GM12865 (cell line): ENCODE measurements around the gene IRAK1.

Source experiments
- DNase-seq: peaks from one replicate; pipeline ENCODE4 v3.0.0; 2010; ENCODE audit warnings: low read depth
- H3K4me3 ChIP-seq: 2 replicates; pipeline ENCODE4 v1.5.1; 2011; ENCODE audit warnings: mild to moderate bottlenecking, low read depth, low read length, control low read depth
- TF ChIP-seq, protein P1 (sequence below): IDR thresholded peaks from 2 replicates; pipeline ENCODE4 v1.5.1; 2011; ENCODE audit warnings: low read length, control low read depth, low read depth, inconsistent platforms; ENCODE audit not compliant: insufficient read depth; ENCODE audit errors: missing control alignments

The IRAK1 gene

DNA sequence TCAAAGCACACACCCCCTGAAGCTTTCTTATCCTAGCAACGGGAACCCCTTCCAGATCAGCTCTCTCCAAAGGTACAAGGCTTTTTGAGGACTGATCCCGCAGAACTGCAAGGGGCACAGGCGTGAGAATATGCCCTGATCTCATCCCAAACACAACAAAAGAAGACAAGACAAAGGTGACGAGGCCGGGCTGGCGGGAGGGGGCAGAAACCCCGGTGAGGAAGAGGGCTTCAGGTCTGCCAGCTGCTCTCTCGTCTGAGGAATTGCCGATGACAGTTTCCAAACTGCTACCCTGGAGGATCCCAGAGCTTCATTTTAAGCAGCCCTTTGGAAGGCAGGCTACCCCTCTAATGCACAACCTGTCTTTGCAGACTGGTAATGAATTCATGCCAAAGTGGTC is 51.4 kb downstream of the IRAK1 start:
- TF ChIP-seq, protein P1, sequence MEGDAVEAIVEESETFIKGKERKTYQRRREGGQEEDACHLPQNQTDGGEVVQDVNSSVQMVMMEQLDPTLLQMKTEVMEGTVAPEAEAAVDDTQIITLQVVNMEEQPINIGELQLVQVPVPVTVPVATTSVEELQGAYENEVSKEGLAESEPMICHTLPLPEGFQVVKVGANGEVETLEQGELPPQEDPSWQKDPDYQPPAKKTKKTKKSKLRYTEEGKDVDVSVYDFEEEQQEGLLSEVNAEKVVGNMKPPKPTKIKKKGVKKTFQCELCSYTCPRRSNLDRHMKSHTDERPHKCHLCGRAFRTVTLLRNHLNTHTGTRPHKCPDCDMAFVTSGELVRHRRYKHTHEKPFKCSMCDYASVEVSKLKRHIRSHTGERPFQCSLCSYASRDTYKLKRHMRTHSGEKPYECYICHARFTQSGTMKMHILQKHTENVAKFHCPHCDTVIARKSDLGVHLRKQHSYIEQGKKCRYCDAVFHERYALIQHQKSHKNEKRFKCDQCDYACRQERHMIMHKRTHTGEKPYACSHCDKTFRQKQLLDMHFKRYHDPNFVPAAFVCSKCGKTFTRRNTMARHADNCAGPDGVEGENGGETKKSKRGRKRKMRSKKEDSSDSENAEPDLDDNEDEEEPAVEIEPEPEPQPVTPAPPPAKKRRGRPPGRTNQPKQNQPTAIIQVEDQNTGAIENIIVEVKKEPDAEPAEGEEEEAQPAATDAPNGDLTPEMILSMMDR: no peak
- no peak for DNase-seq
- H3K4me3 ChIP-seq: peak overlapping the region; percentile 92

DNA sequence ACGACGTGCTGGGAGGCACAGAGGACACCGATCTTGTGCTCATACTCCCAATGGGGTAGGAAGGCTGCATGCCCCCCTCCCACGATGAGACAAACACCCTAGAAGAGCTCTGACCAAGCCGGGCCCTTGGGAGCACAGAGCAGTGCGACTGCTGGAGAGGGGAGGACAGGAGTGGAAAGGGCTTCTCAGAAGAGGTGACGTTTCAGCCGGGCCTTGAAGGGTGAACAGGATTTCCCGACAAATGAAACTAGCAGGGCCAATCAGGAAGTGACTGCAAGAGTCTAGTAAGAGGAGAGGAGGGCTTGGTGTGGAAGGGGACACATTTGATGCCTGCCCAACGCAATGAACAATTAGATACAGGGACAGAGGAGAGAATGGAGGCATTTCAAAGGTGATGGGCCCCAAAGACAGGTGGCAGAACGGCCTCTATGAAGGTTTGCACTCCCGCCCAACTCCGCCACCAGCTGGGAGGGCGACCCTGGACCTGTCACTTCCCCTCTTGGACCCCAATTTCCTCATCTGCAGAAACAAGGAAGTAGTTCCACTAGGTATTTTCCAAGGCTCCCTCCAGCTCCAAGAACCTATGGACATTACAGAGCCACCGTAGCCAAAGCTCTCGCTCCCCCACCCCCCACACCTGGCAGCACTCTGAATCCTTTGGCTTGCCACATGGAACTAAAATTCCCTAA is 52.0 kb downstream of the IRAK1 start:
- peak overlapping the region; percentile 92 for H3K4me3 ChIP-seq
- no peak for DNase-seq
- TF ChIP-seq, protein P1: no peak

DNA sequence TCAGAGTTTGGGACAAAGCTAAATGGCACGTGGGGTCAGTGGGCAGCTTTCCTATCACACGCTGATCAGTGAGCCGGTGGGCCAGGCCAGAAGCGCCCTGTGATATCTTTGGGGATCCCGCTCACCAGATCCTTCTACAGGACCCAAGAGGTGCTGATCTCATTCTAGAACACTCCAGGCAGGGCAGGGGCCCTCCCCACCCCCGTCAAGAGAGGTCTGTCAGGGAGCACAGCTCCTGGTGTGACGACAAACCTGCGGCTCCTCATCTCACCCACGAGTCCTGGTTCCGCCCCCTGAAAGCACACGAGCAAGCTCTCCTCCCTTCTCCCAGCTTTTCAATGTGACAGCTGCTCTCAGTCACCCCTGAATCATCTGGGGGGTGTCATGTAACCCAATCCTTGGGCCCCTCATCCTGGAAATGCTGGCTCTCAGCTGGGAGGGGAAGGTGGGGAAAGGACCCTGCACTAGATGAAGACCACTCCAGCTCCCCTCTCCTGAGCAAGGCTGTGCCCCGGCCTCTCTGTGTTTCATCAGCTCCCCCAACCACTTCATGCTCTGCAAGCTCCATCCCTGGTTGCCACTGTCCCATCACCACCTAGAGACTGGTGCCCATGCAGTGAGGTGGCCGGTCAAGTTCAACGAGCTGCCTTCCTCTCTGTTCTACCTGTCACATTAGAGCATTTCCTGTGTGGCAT is 52.7 kb downstream of the IRAK1 start:
- DNase-seq: no peak
- TF ChIP-seq, protein P1: no peak
- peak overlapping the region; percentile 92 for H3K4me3 ChIP-seq

DNA sequence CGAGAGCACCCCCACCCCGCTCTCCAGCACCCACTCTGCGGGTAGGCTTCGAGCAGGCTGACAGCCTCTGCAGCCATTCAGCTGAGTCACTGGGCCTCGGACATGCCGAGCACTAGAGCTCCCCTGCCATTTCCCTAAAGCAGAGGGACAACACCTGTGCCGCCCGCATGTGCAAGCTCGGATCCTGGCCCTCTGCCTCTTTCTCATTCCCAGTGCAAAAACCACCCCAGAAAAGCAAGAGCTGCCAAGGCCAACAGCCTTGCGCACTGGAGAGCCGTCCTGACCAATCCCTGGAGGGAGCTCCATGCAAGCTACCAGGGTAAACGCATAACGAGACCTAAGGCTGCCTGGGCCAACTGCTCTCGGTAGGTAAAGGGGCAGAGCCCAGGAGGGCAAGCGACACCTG is 53.4 kb downstream of the IRAK1 start:
- TF ChIP-seq, protein P1: no peak
- DNase-seq: no peak
- no peak overlapping the region; the same call in 1 of the 2 replicates for H3K4me3 ChIP-seq

DNA sequence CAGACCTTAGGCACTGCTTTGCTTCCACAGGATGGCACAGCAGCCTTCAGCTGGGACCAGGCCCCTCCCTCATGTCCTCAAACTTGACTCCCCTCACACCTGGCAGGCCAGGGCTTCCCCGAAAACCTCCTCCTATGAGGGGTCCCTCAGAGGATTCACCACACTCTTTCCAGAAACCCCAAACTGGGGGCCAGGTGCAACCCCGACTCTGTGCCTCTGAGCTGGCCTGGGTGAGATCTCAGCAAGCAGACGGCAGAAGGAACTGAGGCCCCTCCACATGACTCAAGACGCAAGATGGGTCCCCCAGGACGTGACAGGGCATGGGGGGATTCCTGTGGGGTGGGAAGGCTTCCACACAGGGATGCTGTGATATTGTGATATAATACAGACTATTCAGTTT is 54.3 kb downstream of the IRAK1 start:
- no peak for DNase-seq
- TF ChIP-seq, protein P1: no peak
- H3K4me3 ChIP-seq: no peak overlapping the region

DNA sequence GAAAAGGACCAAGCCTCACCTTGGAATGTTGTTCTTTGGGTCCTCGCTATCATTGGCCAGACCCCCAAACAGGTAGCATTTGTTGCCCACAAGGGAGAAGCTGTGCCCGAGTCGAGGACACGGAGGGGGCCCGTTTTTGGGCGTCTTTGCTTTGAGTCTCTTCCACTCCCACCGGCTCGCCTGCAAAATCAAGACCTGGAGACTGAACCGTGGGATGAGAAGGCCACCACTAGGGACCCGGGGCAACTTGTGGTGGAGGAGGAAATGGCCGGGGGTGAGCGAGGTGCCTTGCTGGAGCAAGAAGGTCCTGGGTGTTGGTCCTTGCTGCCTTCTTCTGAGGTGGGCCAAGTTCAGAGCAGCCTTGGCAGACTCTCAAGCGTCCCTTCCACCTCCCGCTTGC is 55.6 kb downstream of the IRAK1 start:
- TF ChIP-seq, protein P1: no peak
- no peak overlapping the region for H3K4me3 ChIP-seq
- DNase-seq: no peak
